GM15510 (cell line): ENCODE results near the gene GIMAP1.

Source experiments
- POLR2A ChIP-seq: IDR thresholded peaks from 3 replicates; pipeline ENCODE4 v1.6.1; 2011; ENCODE audit warnings: borderline replicate concordance; ENCODE audit not compliant: insufficient read length; ENCODE audit errors: extremely low read depth

GIMAP1 gene

GRCh38 chr7:150719960-150720891, 3.8 kb downstream of the GIMAP1 start:
- TF ChIP-seq POLR2A, result no peak

GRCh38 chr7:150721970-150722373, 5.6 kb downstream of the GIMAP1 start:
- no peak for TF ChIP-seq POLR2A

GRCh38 chr7:150722431-150722931, 6.1 kb downstream of the GIMAP1 start:
- TF ChIP-seq POLR2A, result no peak

GRCh38 chr7:150723467-150723866, 7.1 kb downstream of the GIMAP1 start:
- TF ChIP-seq POLR2A, result no peak

- no peak for TF ChIP-seq POLR2A
These were observed 11.0 kb downstream of the GIMAP1 start for GRCh38 chr7:150727381-150727780.

GRCh38 chr7:150728011-150728410, 11.6 kb downstream of the GIMAP1 start:
- TF ChIP-seq POLR2A, result no peak

GRCh38 chr7:150728609-150729008, 12.2 kb downstream of the GIMAP1 start:
- no peak for TF ChIP-seq POLR2A

- no peak for TF ChIP-seq POLR2A
These were observed 15.5 kb downstream of the GIMAP1 start for GRCh38 chr7:150731916-150732315.

- TF ChIP-seq POLR2A, result no peak
These were observed 16.5 kb downstream of the GIMAP1 start for GRCh38 chr7:150732786-150733481.

GRCh38 chr7:150733482-150734095, 17.2 kb downstream of the GIMAP1 start:
- no peak for TF ChIP-seq POLR2A

GRCh38 chr7:150734254-150734653, 17.8 kb downstream of the GIMAP1 start:
- TF ChIP-seq POLR2A, result no peak

- no peak for TF ChIP-seq POLR2A
These were observed 19.4 kb downstream of the GIMAP1 start for GRCh38 chr7:150735596-150736358.

- no peak for TF ChIP-seq POLR2A
These were observed 20.5 kb downstream of the GIMAP1 start for GRCh38 chr7:150736864-150737263.

GRCh38 chr7:150737265-150738055, 21.0 kb downstream of the GIMAP1 start, which contains the start of gene GIMAP5:
Gene GIMAP5, plus strand, starts transcription at chr7:150737418. Its CDS starts 3,467 bp downstream, at chr7:150740885.
- TF ChIP-seq POLR2A, result no peak

GRCh38 chr7:150738092-150738491, 21.7 kb downstream of the GIMAP1 start:
- no peak for TF ChIP-seq POLR2A
